IMR-90 (cell line): ENCODE results near the gene P4HA3. TPM values are rescaled to one million over a fixed set of nuclear protein-coding genes. Genes with fewer than 3 reads are reported as not detected.

Experiments used
- ATAC-seq: fragments of 200-7000 bp; cut with Tn5 transposase; 2 replicates; pipeline ENCODE4 v1.9.1; 2020; ENCODE audit warnings: low read depth, mild to moderate bottlenecking, moderate library complexity
- BruUV-seq: library from RNA; stranded (reverse); fragments of 400-500 nt; replicated peaks from 2 replicates; lab custom pipeline; 2021; lab: Mats Ljungman, UMichigan
- CTCF ChIA-PET: fragments of 300-600 bp; formaldehyde crosslinking; extraction: SDS; loops from one replicate; lab custom pipeline; 2021; ENCODE audit warnings: antibody characterized with exemption; lab: Yijun Ruan, JAX
- POLR2A ChIA-PET: fragments of 300-600 bp; sonication (Branson Sonifier 250); formaldehyde crosslinking; loops from one replicate; lab custom pipeline; 2022; ENCODE audit warnings: antibody characterized with exemption; ENCODE audit not compliant: unreplicated experiment; lab: Charles Lee
- DNase-seq: peaks from one replicate; pipeline ENCODE4 v3.0.0; 2013
- H2AFZ ChIP-seq: replicated peaks from 2 replicates; pipeline ENCODE3; 2013; ENCODE audit warnings: low read length, mild to moderate bottlenecking; ENCODE audit not compliant: poor library complexity
- H2AK5ac ChIP-seq: 2 replicates; pipeline ENCODE4 v1.6.1; 2013; ENCODE audit warnings: low read depth, low read length, inconsistent platforms
- H2AK9ac ChIP-seq: replicated peaks from 2 replicates; pipeline ENCODE3; 2013; ENCODE audit warnings: mild to moderate bottlenecking, low read depth, low read length, moderate library complexity; ENCODE audit not compliant: poor library complexity
- H2BK120ac ChIP-seq: 2 replicates; pipeline ENCODE4 v1.6.1; 2013; ENCODE audit warnings: low read depth, low read length, inconsistent platforms
- H2BK15ac ChIP-seq: 3 replicates; pipeline ENCODE4 v1.6.1; 2013; ENCODE audit warnings: low read depth, low read length, inconsistent platforms
- H2BK20ac ChIP-seq: 2 replicates; pipeline ENCODE4 v1.6.1; 2013; ENCODE audit warnings: low read depth, mild to moderate bottlenecking, inconsistent platforms, low read length, moderate library complexity
- H2BK5ac ChIP-seq: 2 replicates; pipeline ENCODE4 v1.6.1; 2013; ENCODE audit warnings: mild to moderate bottlenecking, low read depth, low read length, inconsistent platforms; ENCODE audit not compliant: poor library complexity, severe bottlenecking
- H3K14ac ChIP-seq: replicated peaks from 2 replicates; pipeline ENCODE4 v1.6.1; 2013; ENCODE audit warnings: low read depth, low read length, inconsistent platforms
- H3K18ac ChIP-seq: 2 replicates; pipeline ENCODE4 v1.6.1; 2013; ENCODE audit warnings: low read depth, low read length, control low read depth
- H3K23ac ChIP-seq: 2 replicates; pipeline ENCODE4 v1.6.1; 2013; ENCODE audit warnings: low read depth, low read length, inconsistent platforms
- H3K27ac ChIP-seq: 2 replicates; pipeline ENCODE4 v1.5.1; 2013; ENCODE audit warnings: mild to moderate bottlenecking, control low read depth, low read length; ENCODE audit not compliant: insufficient read depth
- H3K27me3 ChIP-seq: 2 replicates; pipeline ENCODE4 v1.6.1; 2013; ENCODE audit warnings: low read length; ENCODE audit not compliant: control insufficient read depth, insufficient read depth
- H3K36me3 ChIP-seq: 2 replicates; pipeline ENCODE4 v1.6.1; 2013; ENCODE audit warnings: low read length, mixed read lengths; ENCODE audit not compliant: control insufficient read depth, insufficient read depth
- H3K4ac ChIP-seq: 2 replicates; pipeline ENCODE4 v1.6.1; 2013; ENCODE audit warnings: low read depth, low read length, inconsistent platforms
- H3K4me1 ChIP-seq: 2 replicates; pipeline ENCODE4 v1.6.1; 2013; ENCODE audit warnings: low read length, mixed read lengths; ENCODE audit not compliant: control insufficient read depth, insufficient read depth
- H3K4me2 ChIP-seq: 2 replicates; pipeline ENCODE4 v1.6.1; 2013; ENCODE audit warnings: low read depth, mild to moderate bottlenecking, control low read depth, low read length, moderate library complexity
- H3K4me3 ChIP-seq: 2 replicates; pipeline ENCODE4 v1.5.1; 2013; ENCODE audit warnings: low read depth, mild to moderate bottlenecking, control low read depth, low read length, moderate library complexity; ENCODE audit not compliant: insufficient read depth
- H3K56ac ChIP-seq: 2 replicates; pipeline ENCODE4 v1.6.1; 2013; ENCODE audit warnings: low read length, inconsistent platforms; ENCODE audit not compliant: insufficient read depth; ENCODE audit errors: extremely low read depth
- H3K79me1 ChIP-seq, 2 experiments: 2 replicates each; pipeline ENCODE4 v1.6.1; 2013; ENCODE audit warnings: low read length in 2 of 2, inconsistent platforms in 1 of 2, low read depth in 1 of 2
- H3K9ac ChIP-seq: 2 replicates; pipeline ENCODE4 v1.6.1; 2013; ENCODE audit warnings: low read depth, low read length, control low read depth
- H3K9me1 ChIP-seq: 2 replicates; pipeline ENCODE4 v1.6.1; 2013; ENCODE audit warnings: low read length, inconsistent platforms; ENCODE audit not compliant: insufficient read depth
- H3K9me3 ChIP-seq: 2 replicates; pipeline ENCODE4 v1.6.1; 2013; ENCODE audit warnings: low read length; ENCODE audit not compliant: control insufficient read depth, insufficient read depth
- H4K20me1 ChIP-seq: 2 replicates; pipeline ENCODE4 v1.6.1; 2013; ENCODE audit warnings: low read length, inconsistent platforms; ENCODE audit not compliant: insufficient read depth
- H4K5ac ChIP-seq: 2 replicates; pipeline ENCODE4 v1.6.1; 2013; ENCODE audit warnings: mild to moderate bottlenecking, low read depth, low read length, control low read depth
- H4K8ac ChIP-seq, 2 experiments: 2 replicates each; pipeline ENCODE4 v1.6.1; 2013; ENCODE audit warnings: low read depth in 2 of 2, low read length in 2 of 2, control low read depth in 1 of 2, inconsistent platforms in 1 of 2
- H4K91ac ChIP-seq: 2 replicates; pipeline ENCODE4 v1.6.1; 2013; ENCODE audit warnings: low read depth, low read length, inconsistent platforms; ENCODE audit not compliant: insufficient read depth
- FOS ChIP-seq: fragments of 150-350 bp; IDR thresholded peaks from 2 replicates; pipeline ENCODE4 v1.6.1; 2016; ENCODE audit warnings: low read depth, low read length
- MAFK ChIP-seq: IDR thresholded peaks from 2 replicates; pipeline ENCODE4 v1.6.1; 2012; ENCODE audit warnings: low read depth, low read length, improper control_type of control experiment
- NFE2L2 ChIP-seq: fragments of 150-350 bp; IDR thresholded peaks from 2 replicates; pipeline ENCODE4 v1.6.1; 2016; ENCODE audit warnings: low read depth, mild to moderate bottlenecking, low read length
- RAD21 ChIP-seq: IDR thresholded peaks from 2 replicates; pipeline ENCODE4 v1.6.1; 2012; ENCODE audit warnings: low read length, improper control_type of control experiment
- WGBS, 2 experiments: methylation state at CpG; one replicate each; pipeline versions ENCODE4 v1.1.5 to v1.1.7; 2013; ENCODE audit warnings: missing lambda C conversion rate in 2 of 2; ENCODE audit not compliant: insufficient read length in 1 of 2; ENCODE audit errors: extremely low coverage in 2 of 2; 5-methylcytosine and 5-hydroxymethylcytosine counted together
- dilution Hi-C: fragments of 300-500 bp; cut with HindIII; formaldehyde crosslinking; loops from one replicate; pipeline ENCODE4 v1.14.3; 2018; ENCODE audit warnings: low sequenced_read_pairs; ENCODE audit not compliant: unreplicated experiment
- in situ Hi-C: fragments of 300-500 bp; cut with MboI; formaldehyde crosslinking; loops from 3 replicates; pipeline ENCODE4 v1.14.3; 2019; ENCODE audit warnings: low sequenced_read_pairs, inconsistent platforms, mixed read lengths
- intact Hi-C: fragments of 100-400 bp; cut with micrococcal nuclease; formaldehyde crosslinking; loops from 2 replicates; pipeline ENCODE4 v1.10.0; 2022
- polyA plus RNA-seq, 3 experiments: library from polyadenylated mRNA; depleted of rRNA; stranded (reverse); fragments of >200 nt; gene quantifications; 2 replicates each; pipeline ENCODE4 v1.2.3, GENCODE V29; 2012; ENCODE audit warnings: low replicate concordance in 1 of 3
- total RNA-seq: library from RNA; depleted of rRNA; stranded (reverse); fragments of >200 nt; gene quantifications from 2 replicates; pipeline ENCODE4 v1.2.3, GENCODE V29; 2012
- TF ChIP-seq, protein P1 (sequence below): conservative IDR thresholded peaks from 2 replicates; pipeline ENCODE4 v1.5.1; 2012; ENCODE audit warnings: mild to moderate bottlenecking, low read depth, low read length, improper control_type of control experiment

The P4HA3 gene
- total and polyA plus RNA-seq, 2 of the 4 experiments (the other 2 are of a cell fraction), result 2.9 to 5.7 TPM

- Histone ChIP-seq H3K27ac (peak overlapping the region; percentile 17; the same call in 1 of the 2 replicates), H3K18ac (peak overlapping the region; percentile 35)
Measured at GRCh38 chr11:74257959-74258553, 53.4 kb downstream of the P4HA3 start.

More at GRCh38 chr11:74257959-74258553, 53.4 kb downstream of the P4HA3 start:
- peaks cover 10% of the 10 kb centered on the region for H3K4me1 ChIP-seq
- DNase-seq, result peak; percentile 82
- peak overlapping the region; percentile 25; the same call in 1 of the 2 replicates for H2BK120ac ChIP-seq
- ATAC-seq, result peak; percentile 86
- no peak overlapping the region for H3K9ac ChIP-seq
- intact Hi-C loops, result loop anchor here (2.0 to 5.0 kb wide), 3 partner anchors 131 to 479 kb away; no protein-coding TSS in a partner anchor
- ChIA-PET POLR2A (no interaction called here), CTCF (no interaction called here)
- H3K4me2 ChIP-seq, result peak overlapping the region; percentile 28; the same call in 1 of the 2 replicates
- H2BK5ac ChIP-seq, result peak overlapping the region; percentile 70
- no peak overlapping the region for H2AK9ac ChIP-seq
- H2BK20ac ChIP-seq, result peak overlapping the region; percentile 59; the same call in 1 of the 2 replicates
- no peaks in the 10 kb centered on the region; a peak in 1 of 4 replicates for H3K79me1 ChIP-seq
- peak overlapping the region; percentile 26 for H2AFZ ChIP-seq
- no peak overlapping the region for H3K56ac ChIP-seq
- H3K9me1 ChIP-seq, result peaks cover 5% of the 10 kb centered on the region
- TF ChIP-seq MAFK (no peak), FOS (no peak), RAD21 (peak; percentile 23; the same call in 1 of the 2 replicates), NFE2L2 (no peak)
- TF ChIP-seq, protein P1, sequence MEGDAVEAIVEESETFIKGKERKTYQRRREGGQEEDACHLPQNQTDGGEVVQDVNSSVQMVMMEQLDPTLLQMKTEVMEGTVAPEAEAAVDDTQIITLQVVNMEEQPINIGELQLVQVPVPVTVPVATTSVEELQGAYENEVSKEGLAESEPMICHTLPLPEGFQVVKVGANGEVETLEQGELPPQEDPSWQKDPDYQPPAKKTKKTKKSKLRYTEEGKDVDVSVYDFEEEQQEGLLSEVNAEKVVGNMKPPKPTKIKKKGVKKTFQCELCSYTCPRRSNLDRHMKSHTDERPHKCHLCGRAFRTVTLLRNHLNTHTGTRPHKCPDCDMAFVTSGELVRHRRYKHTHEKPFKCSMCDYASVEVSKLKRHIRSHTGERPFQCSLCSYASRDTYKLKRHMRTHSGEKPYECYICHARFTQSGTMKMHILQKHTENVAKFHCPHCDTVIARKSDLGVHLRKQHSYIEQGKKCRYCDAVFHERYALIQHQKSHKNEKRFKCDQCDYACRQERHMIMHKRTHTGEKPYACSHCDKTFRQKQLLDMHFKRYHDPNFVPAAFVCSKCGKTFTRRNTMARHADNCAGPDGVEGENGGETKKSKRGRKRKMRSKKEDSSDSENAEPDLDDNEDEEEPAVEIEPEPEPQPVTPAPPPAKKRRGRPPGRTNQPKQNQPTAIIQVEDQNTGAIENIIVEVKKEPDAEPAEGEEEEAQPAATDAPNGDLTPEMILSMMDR, result 0 out of 2 replicates have a peak, but pooled peaks have one; percentile 1
- peak overlapping the region; percentile 50 for H4K5ac ChIP-seq
- no peaks in the 10 kb centered on the region for H4K20me1 ChIP-seq
- dilution Hi-C loops, result no loop called here
- WGBS, 2 experiments, result no CpG with 5 or more reads among the region's 4 CpGs
- in situ Hi-C loops, result loop anchor here (5.0 to 10.0 kb wide), 3 partner anchors 194 to 477 kb away; partner anchors contain the start of gene CHRDL2
- peak overlapping the region; percentile 75 for H3K14ac ChIP-seq
- peak overlapping the region; percentile 70; the same call in 1 of the 2 replicates for H3K4ac ChIP-seq
- H2AK5ac ChIP-seq, result peak overlapping the region; percentile 56; the same call in 1 of the 2 replicates
- no peaks in the 10 kb centered on the region for H3K9me3 ChIP-seq
- H3K23ac ChIP-seq, result no peak overlapping the region
- peak overlapping the region; percentile 42; the same call in 1 of the 2 replicates for H4K91ac ChIP-seq
- BruUV-seq, result no TSS peak
- 0 out of 3 replicates have a peak overlapping the region, but pooled peaks have one; percentile 24 for H2BK15ac ChIP-seq
- no peak overlapping the region for H3K4me3 ChIP-seq
- peak overlapping the region; percentile 10 to 33; a peak in 1 of 4 replicates for H4K8ac ChIP-seq
- peaks cover 25% of the 10 kb centered on the region for H3K36me3 ChIP-seq
- H3K27me3 ChIP-seq, result no peaks in the 10 kb centered on the region
